AG09309 (cell line): ENCODE results near the gene BRF1.

ENCODE experiments used
- DNase-seq: peaks from one replicate; pipeline ENCODE4 v3.0.0-alpha.2; 2010; ENCODE audit warnings: low read depth
- H3K4me3 ChIP-seq: 2 replicates; pipeline ENCODE4 v1.5.1; 2011; ENCODE audit warnings: mild to moderate bottlenecking, low read depth, low read length, moderate library complexity; ENCODE audit not compliant: control insufficient read depth
- CTCF ChIP-seq: IDR thresholded peaks from 2 replicates; pipeline ENCODE4 v1.5.1; 2011; ENCODE audit warnings: mild to moderate bottlenecking, low read depth, low read length, inconsistent platforms; ENCODE audit not compliant: insufficient read depth, control insufficient read depth; ENCODE audit errors: missing control alignments

The BRF1 gene

GRCh38 chr14:105221598-105222178, 79.1 kb downstream of the BRF1 start:
- no peak overlapping the region for H3K4me3 ChIP-seq
- no peak for DNase-seq
- TF ChIP-seq CTCF = no peak

GRCh38 chr14:105220699-105221597, 79.9 kb downstream of the BRF1 start:
- TF ChIP-seq CTCF = no peak
- DNase-seq = no peak
- no peak overlapping the region for H3K4me3 ChIP-seq

GRCh38 chr14:105219753-105220152, 81.0 kb downstream of the BRF1 start:
- TF ChIP-seq CTCF = no peak
- H3K4me3 ChIP-seq = no peak overlapping the region
- no peak for DNase-seq

GRCh38 chr14:105219043-105219612, 81.7 kb downstream of the BRF1 start:
- no peak for DNase-seq
- TF ChIP-seq CTCF = no peak
- H3K4me3 ChIP-seq = no peak overlapping the region

GRCh38 chr14:105218611-105219010, 82.2 kb downstream of the BRF1 start:
- no peak for TF ChIP-seq CTCF
- no peak overlapping the region for H3K4me3 ChIP-seq
- no peak for DNase-seq

GRCh38 chr14:105217774-105218173, 83.0 kb downstream of the BRF1 start:
- no peak for TF ChIP-seq CTCF
- no peak for DNase-seq
- no peak overlapping the region for H3K4me3 ChIP-seq
